DOHH2 (cell line): ENCODE results near the gene PAF1.
A peak's percentile ranks its signal among the peaks of the same experiment; 100 is the strongest.

Source experiments
- H3F3A ChIP-seq: fragments of 200-600 bp; sonication (generic), shearing (Covaris generic); 2 replicates; pipeline ENCODE4 v1.6.0; 2016; ENCODE audit warnings: antibody characterized with exemption, mild to moderate bottlenecking; ENCODE audit not compliant: control insufficient read depth, insufficient read depth
- H3K27ac ChIP-seq: fragments of 200-600 bp; sonication (generic); 2 replicates; pipeline ENCODE4 v1.5.1; 2014; ENCODE audit warnings: low read depth, mild to moderate bottlenecking, low read length, moderate library complexity
- H3K27me3 ChIP-seq: fragments of 200-600 bp; sonication (generic); 2 replicates; pipeline ENCODE4 v1.6.1; 2014; ENCODE audit warnings: mild to moderate bottlenecking, low read length, mixed read lengths; ENCODE audit not compliant: control insufficient read depth
- H3K36me3 ChIP-seq: fragments of 200-600 bp; sonication (generic); 2 replicates; pipeline ENCODE4 v1.6.1; 2014; ENCODE audit warnings: mild to moderate bottlenecking, low read length, moderate library complexity, mixed read lengths; ENCODE audit not compliant: control insufficient read depth
- H3K4me1 ChIP-seq: fragments of 200-600 bp; sonication (generic); 2 replicates; pipeline ENCODE4 v1.6.1; 2014; ENCODE audit warnings: mild to moderate bottlenecking, low read length, mixed read lengths; ENCODE audit not compliant: control insufficient read depth
- H3K4me2 ChIP-seq: fragments of 200-600 bp; sonication (generic); 2 replicates; pipeline ENCODE4 v1.6.0; 2014; ENCODE audit warnings: mild to moderate bottlenecking, low read length, moderate library complexity
- H3K4me3 ChIP-seq: fragments of 200-600 bp; sonication (generic); 2 replicates; pipeline ENCODE4 v1.5.1; 2014; ENCODE audit warnings: mild to moderate bottlenecking, low read length, mixed read lengths
- H3K79me2 ChIP-seq: fragments of 200-600 bp; sonication (generic); 2 replicates; pipeline ENCODE4 v1.6.1; 2014; ENCODE audit warnings: mild to moderate bottlenecking, low read length, mixed read lengths; ENCODE audit not compliant: control insufficient read depth
- H3K9me2 ChIP-seq: fragments of 200-600 bp; sonication (generic); replicated peaks from 2 replicates; pipeline ENCODE4 v1.6.1; 2014; ENCODE audit warnings: mild to moderate bottlenecking, low read length, mixed read lengths; ENCODE audit not compliant: control insufficient read depth
- H3K9me3 ChIP-seq: fragments of 200-600 bp; sonication (generic); 2 replicates; pipeline ENCODE4 v1.6.1; 2014; ENCODE audit warnings: antibody characterized with exemption, low read length, mixed read lengths; ENCODE audit not compliant: control insufficient read depth, insufficient read depth
- H4K20me1 ChIP-seq: fragments of 200-600 bp; sonication (generic); 2 replicates; pipeline ENCODE4 v1.6.0; 2014; ENCODE audit warnings: low read depth, mild to moderate bottlenecking, antibody characterized with exemption, low read length, moderate library complexity; ENCODE audit not compliant: control insufficient read depth, insufficient read depth
- EZH2phosphoT487 ChIP-seq: fragments of 200-600 bp; sonication (generic); IDR thresholded peaks from 2 replicates; pipeline ENCODE4 v1.6.1; 2017; ENCODE audit warnings: borderline replicate concordance, mild to moderate bottlenecking, antibody characterized with exemption, low read length, moderate library complexity, mixed read lengths
- TF ChIP-seq, protein P1 (sequence below): fragments of 200-600 bp; sonication (generic); IDR thresholded peaks from one replicate; pipeline ENCODE4 v1.5.1; 2014; ENCODE audit warnings: antibody characterized with exemption, mild to moderate bottlenecking, low read depth, low read length; ENCODE audit not compliant: poor library complexity, severe bottlenecking

The PAF1 gene

GRCh38 chr19:39416152-39417120 is 25.5 kb upstream of the PAF1 start:
- Histone ChIP-seq H3K4me1 (peaks cover 19% of the 10 kb centered on the region), H3K4me3 (no peak overlapping the region), H3K4me2 (no peak overlapping the region), H3F3A (peaks cover 5% of the 10 kb centered on the region), H3K9me2 (no peaks in the 10 kb centered on the region), H3K9me3 (no peaks in the 10 kb centered on the region), H3K27ac (no peak overlapping the region), H4K20me1 (peaks cover 5% of the 10 kb centered on the region; the same call in 1 of the 2 replicates), H3K79me2 (peaks cover 16% of the 10 kb centered on the region), H3K27me3 (no peaks in the 10 kb centered on the region), H3K36me3 (peaks cover 10% of the 10 kb centered on the region)
- no peak for TF ChIP-seq EZH2phosphoT487
- TF ChIP-seq, protein P1, sequence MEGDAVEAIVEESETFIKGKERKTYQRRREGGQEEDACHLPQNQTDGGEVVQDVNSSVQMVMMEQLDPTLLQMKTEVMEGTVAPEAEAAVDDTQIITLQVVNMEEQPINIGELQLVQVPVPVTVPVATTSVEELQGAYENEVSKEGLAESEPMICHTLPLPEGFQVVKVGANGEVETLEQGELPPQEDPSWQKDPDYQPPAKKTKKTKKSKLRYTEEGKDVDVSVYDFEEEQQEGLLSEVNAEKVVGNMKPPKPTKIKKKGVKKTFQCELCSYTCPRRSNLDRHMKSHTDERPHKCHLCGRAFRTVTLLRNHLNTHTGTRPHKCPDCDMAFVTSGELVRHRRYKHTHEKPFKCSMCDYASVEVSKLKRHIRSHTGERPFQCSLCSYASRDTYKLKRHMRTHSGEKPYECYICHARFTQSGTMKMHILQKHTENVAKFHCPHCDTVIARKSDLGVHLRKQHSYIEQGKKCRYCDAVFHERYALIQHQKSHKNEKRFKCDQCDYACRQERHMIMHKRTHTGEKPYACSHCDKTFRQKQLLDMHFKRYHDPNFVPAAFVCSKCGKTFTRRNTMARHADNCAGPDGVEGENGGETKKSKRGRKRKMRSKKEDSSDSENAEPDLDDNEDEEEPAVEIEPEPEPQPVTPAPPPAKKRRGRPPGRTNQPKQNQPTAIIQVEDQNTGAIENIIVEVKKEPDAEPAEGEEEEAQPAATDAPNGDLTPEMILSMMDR = no peak

GRCh38 chr19:39415111-39416046 is 24.5 kb upstream of the PAF1 start:
- Histone ChIP-seq H3K4me1 (peaks cover 30% of the 10 kb centered on the region), H3K4me2 (no peak overlapping the region), H3K79me2 (peaks cover 24% of the 10 kb centered on the region), H3K9me3 (no peaks in the 10 kb centered on the region), H3K36me3 (peaks cover 20% of the 10 kb centered on the region), H3K27ac (no peak overlapping the region), H3F3A (peaks cover 16% of the 10 kb centered on the region), H3K4me3 (no peak overlapping the region), H3K9me2 (no peaks in the 10 kb centered on the region), H3K27me3 (no peaks in the 10 kb centered on the region), H4K20me1 (peaks cover 5% of the 10 kb centered on the region; the same call in 1 of the 2 replicates)
- TF ChIP-seq, protein P1 = peak; percentile 15
- no peak for TF ChIP-seq EZH2phosphoT487

DNA sequence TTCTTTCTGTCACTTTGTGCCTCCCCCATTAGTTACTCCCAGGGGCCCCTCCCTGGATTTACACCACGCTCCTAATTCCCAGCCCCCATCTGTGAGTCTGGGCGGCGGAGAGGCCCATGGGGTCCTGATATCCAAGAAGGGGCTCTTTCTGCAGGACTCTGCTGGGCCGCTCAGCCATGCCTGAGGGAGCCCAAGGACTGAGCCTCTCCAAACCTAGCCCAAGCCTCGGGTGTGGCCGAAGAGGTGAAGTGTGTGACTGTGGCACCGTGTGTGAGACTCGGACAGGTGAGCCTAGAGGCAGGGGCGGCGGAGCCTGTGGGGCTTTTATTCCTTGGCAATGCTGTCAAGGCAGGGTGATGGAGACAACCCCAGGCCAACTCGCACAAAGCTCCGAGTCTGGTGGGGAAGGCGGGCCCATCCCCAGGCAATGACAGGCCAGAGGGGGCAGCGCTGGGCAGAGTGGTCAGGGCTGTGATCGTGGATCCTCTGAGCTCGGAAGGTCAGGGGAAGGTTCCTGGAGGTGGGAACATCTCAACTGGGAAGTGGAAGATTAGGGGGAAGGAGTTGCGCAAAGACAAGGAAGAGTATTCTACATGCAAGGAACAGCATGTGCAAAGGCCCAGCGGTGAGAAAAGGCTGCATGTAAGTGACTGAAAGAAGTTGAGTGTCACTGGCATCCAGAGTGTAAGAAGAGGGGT is 23.2 kb upstream of the PAF1 start:
- TF ChIP-seq EZH2phosphoT487 = no peak
- TF ChIP-seq, protein P1 = peak; percentile 35
- H3K4me3 ChIP-seq = peak overlapping the region; percentile 88

More for the DNA sequence above, 23.2 kb upstream of the PAF1 start:
- H3K36me3 ChIP-seq = peaks cover 20% of the 10 kb centered on the region
- H3K9me3 ChIP-seq = no peaks in the 10 kb centered on the region
- H3K9me2 ChIP-seq = no peaks in the 10 kb centered on the region
- 0 out of 2 replicates have a peak overlapping the region, but pooled peaks have one; percentile 70 for H3K27ac ChIP-seq
- peaks cover 5% of the 10 kb centered on the region; the same call in 1 of the 2 replicates for H4K20me1 ChIP-seq
- H3K27me3 ChIP-seq = no peaks in the 10 kb centered on the region
- peak overlapping the region; percentile 83 for H3K4me2 ChIP-seq
- peaks cover 22% of the 10 kb centered on the region for H3F3A ChIP-seq
- peaks cover 37% of the 10 kb centered on the region for H3K4me1 ChIP-seq
- peaks cover 33% of the 10 kb centered on the region for H3K79me2 ChIP-seq
